ENCODE results near the gene GNAT1.

GRCh38 chr3:50195501-50196252 is 4.3 kb downstream of the GNAT1 start:
- TF ChIP-seq CTCF (IDR thresholded peaks at IDR 0.05) (no peak), POLR2A (IDR thresholded peaks at IDR 0.05) (no peak), EP300 (IDR thresholded peaks at IDR 0.05) (no peak), POLR2AphosphoS5 (IDR thresholded peaks at IDR 0.05) (no peak)
